HepG2 (cell line): ENCODE measurements around the gene TBC1D10B. TPM values are rescaled to one million over a fixed set of nuclear protein-coding genes. Genes with fewer than 3 reads are reported as not detected.

Experiments
- AHR ChIP-seq: IDR thresholded peaks from 2 replicates; pipeline ENCODE4 v1.6.1; 2018; ENCODE audit warnings: missing genetic modification reagents, missing compliant biosample characterization
- ARID3A ChIP-seq: IDR thresholded peaks from 2 replicates; pipeline ENCODE4 v1.6.1; 2012; ENCODE audit warnings: low read depth, low read length, improper control_type of control experiment
- FLYWCH1 ChIP-seq: sonication (generic); formaldehyde crosslinking; IDR thresholded peaks from 2 replicates; pipeline ENCODE4 v1.8.1; 2023; ENCODE audit warnings: mild to moderate bottlenecking, missing genetic modification reagents
- FOSL2 ChIP-seq: sonication (generic); formaldehyde crosslinking; IDR thresholded peaks from 2 replicates; pipeline ENCODE4 v1.4.0; 2020; ENCODE audit warnings: missing genetic modification reagents
- FOXJ3 ChIP-seq: sonication (generic); formaldehyde crosslinking; IDR thresholded peaks from 2 replicates; pipeline ENCODE4 v1.4.0; 2020; ENCODE audit warnings: missing genetic modification reagents, mild to moderate bottlenecking, borderline replicate concordance
- HNF4G ChIP-seq, 2 experiments: sonication (generic) in 1 of 2; formaldehyde crosslinking in 1 of 2; IDR thresholded peaks; 2 replicates each; pipeline versions ENCODE4 v1.4.0 to v1.6.1; 2011 to 2020; ENCODE audit warnings: borderline replicate concordance in 2 of 2, low read depth in 2 of 2, mild to moderate bottlenecking in 2 of 2, low read length in 1 of 2, missing genetic modification reagents in 1 of 2, moderate library complexity in 1 of 2
- KLF13 ChIP-seq: sonication (generic); formaldehyde crosslinking; IDR thresholded peaks from 2 replicates; pipeline ENCODE4 v1.4.0; 2020; ENCODE audit warnings: mild to moderate bottlenecking, missing genetic modification reagents
- NR1H2 ChIP-seq: sonication (generic); formaldehyde crosslinking; IDR thresholded peaks from 2 replicates; pipeline ENCODE4 v1.8.1; 2022; ENCODE audit warnings: low read depth, missing genetic modification reagents, borderline replicate concordance
- PAF1 ChIP-seq: IDR thresholded peaks from 2 replicates; pipeline ENCODE4 v1.6.1; 2016; ENCODE audit warnings: missing genetic modification reagents, missing compliant biosample characterization
- RELA ChIP-seq: sonication (generic); formaldehyde crosslinking; IDR thresholded peaks from 2 replicates; pipeline ENCODE4 v1.4.0; 2020; ENCODE audit warnings: missing genetic modification reagents
- RXRB ChIP-seq: IDR thresholded peaks from 2 replicates; pipeline ENCODE4 v1.6.1; 2016; ENCODE audit warnings: borderline replicate concordance, missing genetic modification reagents, missing compliant biosample characterization
- SETDB1 ChIP-seq: sonication (generic); formaldehyde crosslinking; IDR thresholded peaks from 2 replicates; pipeline ENCODE4 v1.5.1; 2020; ENCODE audit warnings: missing genetic modification reagents, mild to moderate bottlenecking, borderline replicate concordance
- SIN3A ChIP-seq: IDR thresholded peaks from 2 replicates; pipeline ENCODE4 v1.6.1; 2011; ENCODE audit warnings: low read depth, mild to moderate bottlenecking, control low read depth, low read length, borderline replicate concordance
- TEF ChIP-seq: sonication (generic); formaldehyde crosslinking; IDR thresholded peaks from 2 replicates; pipeline ENCODE4 v1.5.0; 2020; ENCODE audit warnings: missing genetic modification reagents
- ZBTB21 ChIP-seq: sonication (generic); formaldehyde crosslinking; IDR thresholded peaks from 2 replicates; pipeline ENCODE4 v1.4.0; 2020; ENCODE audit warnings: missing genetic modification reagents
- ZFP1 ChIP-seq: IDR thresholded peaks from 2 replicates; pipeline ENCODE4 v1.6.1; 2016
- ZNF431 ChIP-seq: sonication (generic); formaldehyde crosslinking; IDR thresholded peaks from 2 replicates; pipeline ENCODE4 v1.9.0; 2022; ENCODE audit warnings: missing genetic modification reagents, low read depth, mild to moderate bottlenecking, borderline replicate concordance
- ZNF547 ChIP-seq: sonication (generic); formaldehyde crosslinking; IDR thresholded peaks from 2 replicates; pipeline ENCODE4 v1.5.1; 2020; ENCODE audit warnings: mild to moderate bottlenecking, missing genetic modification reagents
- ZNF652 ChIP-seq: IDR thresholded peaks from 2 replicates; pipeline ENCODE4 v1.6.1; 2016; ENCODE audit warnings: low read depth, borderline replicate concordance
- ZNF775 ChIP-seq: sonication (generic); formaldehyde crosslinking; IDR thresholded peaks from 2 replicates; pipeline ENCODE4 v1.4.0; 2020; ENCODE audit warnings: missing genetic modification reagents, mild to moderate bottlenecking, moderate library complexity, borderline replicate concordance
- ZNF792 ChIP-seq: IDR thresholded peaks from 2 replicates; pipeline ENCODE4 v1.6.1; 2016
- ZNF800 ChIP-seq: sonication (generic); formaldehyde crosslinking; IDR thresholded peaks from 2 replicates; pipeline ENCODE4 v1.4.0; 2020; ENCODE audit warnings: missing genetic modification reagents
- ZSCAN22 ChIP-seq: sonication (generic); formaldehyde crosslinking; IDR thresholded peaks from 2 replicates; pipeline ENCODE4 v1.4.0; 2020; ENCODE audit warnings: mild to moderate bottlenecking, missing genetic modification reagents
- polyA plus RNA-seq, 8 experiments: library from polyadenylated mRNA; depleted of rRNA in 3 of 8; stranded (reverse) in 7 of 8; unstranded in 1 of 8; fragments of >200 nt; fragmentation: Illumina TruSeq in 4 of 8; extraction: Trizol in 4 of 8; gene quantifications; 2 replicates each; pipeline versions ENCODE4 v1.2.1 to v1.2.3, GENCODE V29; 2011 to 2016; ENCODE audit warnings: low read depth in 4 of 8, missing spikeins in 1 of 8, mixed read lengths in 1 of 8; ENCODE audit not compliant: insufficient read depth in 1 of 8
- total RNA-seq, 5 experiments: library from RNA; depleted of rRNA; stranded (reverse); fragments of >200 nt; fragmentation: Illumina TruSeq; extraction: Trizol; gene quantifications; 2 replicates each; pipeline ENCODE4 v1.2.3, GENCODE V29; 2016; ENCODE audit warnings: low read depth in 1 of 5
- TF ChIP-seq, protein P1 (sequence below): sonication (generic); formaldehyde crosslinking; IDR thresholded peaks from 2 replicates; pipeline ENCODE4 v1.5.1; 2020; ENCODE audit warnings: mild to moderate bottlenecking, missing genetic modification reagents, moderate library complexity

Gene TBC1D10B
- total and polyA plus RNA-seq, 2 of the 13 experiments (the other 11 are each of a cell fraction or from before 2014, with no cell fraction given): 15.7 to 24.8 TPM

DNA sequence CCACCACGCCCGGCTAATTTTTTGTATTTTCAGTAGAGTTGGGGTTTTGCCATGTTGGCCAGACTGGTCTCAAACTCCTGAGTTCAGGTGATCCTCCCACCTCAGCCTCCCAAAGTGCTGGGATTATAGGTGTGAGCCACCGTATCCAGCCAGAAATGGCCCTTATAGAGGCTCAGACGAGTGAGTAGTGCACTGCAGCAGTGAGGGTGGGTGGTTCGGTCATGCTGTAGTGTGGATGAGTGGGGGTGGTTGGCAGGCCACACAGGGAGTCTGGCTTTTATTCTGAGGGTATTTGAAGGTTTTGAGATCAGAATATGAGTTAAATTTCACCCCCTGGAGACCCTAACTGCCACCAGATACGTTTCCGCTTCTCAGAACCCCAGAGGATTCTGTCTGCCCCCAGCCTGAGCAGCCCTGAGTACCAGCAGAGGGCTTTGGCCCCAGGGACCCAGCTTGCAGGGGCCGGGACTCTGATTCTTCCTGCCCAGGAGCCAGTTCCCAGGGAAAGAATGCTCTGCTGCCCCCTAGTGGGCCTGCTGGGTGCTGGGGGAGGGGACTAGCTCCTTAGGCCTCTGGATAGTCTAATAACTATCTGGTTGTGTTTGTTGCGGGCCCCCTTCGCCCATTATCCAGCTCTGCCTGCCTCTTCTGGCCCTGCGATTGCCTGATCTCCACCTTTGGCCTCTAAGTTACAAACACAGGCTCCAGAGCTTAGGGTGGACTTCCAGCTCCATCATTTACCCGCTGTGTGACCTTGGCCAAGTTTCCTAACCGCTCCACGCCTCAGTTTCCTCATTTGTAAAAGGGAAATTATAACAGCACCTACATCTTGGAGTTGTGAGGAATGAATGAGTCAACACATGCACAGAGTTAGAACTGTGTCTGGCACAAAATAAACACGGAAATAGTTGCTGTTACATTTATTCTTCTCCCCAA lies 39.1 kb upstream of the TBC1D10B start (continued):
- TF ChIP-seq HNF4G (IDR thresholded peaks at IDR 0.05; ENCODE audit: borderline replicate concordance, low read depth, low read length): peak; percentile 6; the same call in 1 of the 2 replicates
- TF ChIP-seq HNF4G (CRISPR knock-in tag; IDR thresholded peaks at IDR 0.05; ENCODE audit: borderline replicate concordance, low read depth): no peak
- TF ChIP-seq ZNF775 (CRISPR knock-in tag): no peak
- 0 out of 2 replicates have a peak, but pooled peaks have one; percentile 18 for TF ChIP-seq ARID3A
- no peak for TF ChIP-seq ZBTB21
- TF ChIP-seq ZNF792: peak; percentile 94
- TF ChIP-seq AHR (CRISPR knock-in tag): 0 out of 2 replicates have a peak, but pooled peaks have one; percentile 56
- TF ChIP-seq, protein P1, sequence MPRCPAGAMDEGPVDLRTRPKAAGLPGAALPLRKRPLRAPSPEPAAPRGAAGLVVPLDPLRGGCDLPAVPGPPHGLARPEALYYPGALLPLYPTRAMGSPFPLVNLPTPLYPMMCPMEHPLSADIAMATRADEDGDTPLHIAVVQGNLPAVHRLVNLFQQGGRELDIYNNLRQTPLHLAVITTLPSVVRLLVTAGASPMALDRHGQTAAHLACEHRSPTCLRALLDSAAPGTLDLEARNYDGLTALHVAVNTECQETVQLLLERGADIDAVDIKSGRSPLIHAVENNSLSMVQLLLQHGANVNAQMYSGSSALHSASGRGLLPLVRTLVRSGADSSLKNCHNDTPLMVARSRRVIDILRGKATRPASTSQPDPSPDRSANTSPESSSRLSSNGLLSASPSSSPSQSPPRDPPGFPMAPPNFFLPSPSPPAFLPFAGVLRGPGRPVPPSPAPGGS (CRISPR knock-in tag): no peak
- peak; percentile 84; the same call in 1 of the 2 replicates for TF ChIP-seq SIN3A
- TF ChIP-seq ZNF800 (CRISPR knock-in tag): peak; percentile 55; the same call in 1 of the 2 replicates
- TF ChIP-seq FLYWCH1: no peak
- peak; percentile 56 for TF ChIP-seq FOSL2 (CRISPR knock-in tag)
- no peak for TF ChIP-seq KLF13 (CRISPR knock-in tag)
- 0 out of 2 replicates have a peak, but pooled peaks have one; percentile 75 for TF ChIP-seq ZFP1
- no peak for TF ChIP-seq ZNF547 (CRISPR knock-in tag)
- TF ChIP-seq ZSCAN22 (CRISPR knock-in tag): no peak
- no peak for TF ChIP-seq SETDB1 (CRISPR knock-in tag)
- no peak for TF ChIP-seq TEF (CRISPR knock-in tag)
- no peak for TF ChIP-seq NR1H2 (CRISPR knock-in tag)
- TF ChIP-seq ZNF652 (CRISPR knock-in tag): peak; percentile 60; the same call in 1 of the 2 replicates
- TF ChIP-seq ZNF431 (CRISPR knock-in tag): no peak
- TF ChIP-seq PAF1 (CRISPR knock-in tag): no peak
- TF ChIP-seq RELA (CRISPR knock-in tag): 0 out of 2 replicates have a peak, but pooled peaks have one; percentile 62
- TF ChIP-seq RXRB (CRISPR knock-in tag): peak; percentile 74
- TF ChIP-seq FOXJ3 (CRISPR knock-in tag): no peak; the same call in 1 of the 2 replicates
